Central memory CD8-positive, alpha-beta T cell (primary cell): ENCODE measurements around the gene IL1R1.

Source experiments
- ATAC-seq: fragments of 150-1000 bp; cut with Tn5 transposase; replicated peaks from 2 replicates; pipeline ENCODE4 v1.10.0; 2022; ENCODE audit warnings: mild to moderate bottlenecking, moderate FRiP score, moderate number of reproducible peaks; ENCODE audit not compliant: poor library complexity, severe bottlenecking; ENCODE audit errors: extremely low read depth
- DNase-seq, 2 donors: peaks; one replicate each; pipeline ENCODE4 v3.0.0; 2021; ENCODE audit warnings: low spot score in 2 of 2
- H3K27ac Mint-ChIP-seq: one replicate; pipeline ENCODE4 v1.8.0; 2022; ENCODE audit warnings: low read depth, mild to moderate bottlenecking, moderate library complexity, mixed read lengths
- H3K27me3 Mint-ChIP-seq: one replicate; pipeline ENCODE4 v1.8.0; 2022; ENCODE audit warnings: mixed read lengths
- H3K36me3 Mint-ChIP-seq: one replicate; pipeline ENCODE4 v1.8.0; 2022; ENCODE audit warnings: mild to moderate bottlenecking, moderate library complexity, mixed read lengths; ENCODE audit not compliant: insufficient read depth
- H3K4me1 Mint-ChIP-seq: one replicate; pipeline ENCODE4 v1.8.0; 2022; ENCODE audit warnings: mixed read lengths
- H3K4me3 Mint-ChIP-seq: one replicate; pipeline ENCODE4 v1.8.0; 2022; ENCODE audit warnings: mild to moderate bottlenecking, moderate library complexity, mixed read lengths
- H3K9me3 Mint-ChIP-seq: one replicate; pipeline ENCODE4 v1.8.0; 2022; ENCODE audit warnings: mixed read lengths

The IL1R1 gene

DNA sequence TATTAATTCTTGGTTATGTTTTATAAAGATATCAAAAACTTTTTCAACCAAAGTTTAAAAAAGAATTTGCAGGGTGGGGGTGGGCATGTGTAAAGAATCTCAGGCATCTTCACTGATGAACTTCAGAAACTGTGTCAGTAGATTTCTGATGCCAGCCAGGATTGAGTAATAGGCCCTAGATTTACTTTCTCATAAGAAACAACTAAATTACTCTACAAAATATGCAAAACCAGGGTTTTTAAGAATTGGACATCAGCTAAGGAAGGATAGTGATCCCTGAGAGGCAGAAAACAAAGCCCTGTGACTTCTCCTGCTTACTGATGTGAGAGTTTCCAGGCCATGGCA is 11.9 kb upstream of the IL1R1 start:
- no peak overlapping the region for H3K27ac Mint-ChIP-seq
- H3K4me1 Mint-ChIP-seq: no peaks in the 10 kb centered on the region

DNA sequence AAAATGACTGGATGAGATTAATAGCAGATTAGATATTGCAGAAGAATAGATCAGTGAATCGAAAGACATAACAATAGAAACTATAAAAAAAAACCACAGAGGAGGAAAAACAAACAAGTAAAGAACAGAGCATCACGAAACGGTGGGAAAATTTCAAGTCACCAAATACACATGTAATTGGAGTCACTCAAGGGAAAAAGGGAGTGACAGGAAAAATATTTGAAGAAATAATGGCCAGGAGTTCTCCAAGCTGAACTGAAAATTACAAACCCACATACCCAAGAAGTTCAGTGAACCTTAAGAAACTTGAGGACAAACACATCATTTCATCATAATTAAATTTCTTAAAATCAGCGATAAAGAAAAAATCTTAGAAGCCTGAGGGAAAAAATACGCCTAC is 11.0 kb upstream of the IL1R1 start:
- Mint-ChIP-seq H3K27ac (no peak overlapping the region), H3K27me3 (peaks cover 35% of the 10 kb centered on the region), H3K4me3 (no peak overlapping the region), H3K4me1 (no peaks in the 10 kb centered on the region), H3K36me3 (peaks cover under 1% of the 10 kb centered on the region), H3K9me3 (peaks cover 6% of the 10 kb centered on the region)
- no peak for DNase-seq
- no peak for ATAC-seq

More for the DNA sequence above, 11.9 kb upstream of the IL1R1 start:
- Mint-ChIP-seq H3K9me3 (peaks cover 6% of the 10 kb centered on the region), H3K4me3 (no peak overlapping the region), H3K36me3 (peaks cover 1% of the 10 kb centered on the region), H3K27me3 (peaks cover 35% of the 10 kb centered on the region)
- ATAC-seq (no peak), DNase-seq (no peak)

DNA sequence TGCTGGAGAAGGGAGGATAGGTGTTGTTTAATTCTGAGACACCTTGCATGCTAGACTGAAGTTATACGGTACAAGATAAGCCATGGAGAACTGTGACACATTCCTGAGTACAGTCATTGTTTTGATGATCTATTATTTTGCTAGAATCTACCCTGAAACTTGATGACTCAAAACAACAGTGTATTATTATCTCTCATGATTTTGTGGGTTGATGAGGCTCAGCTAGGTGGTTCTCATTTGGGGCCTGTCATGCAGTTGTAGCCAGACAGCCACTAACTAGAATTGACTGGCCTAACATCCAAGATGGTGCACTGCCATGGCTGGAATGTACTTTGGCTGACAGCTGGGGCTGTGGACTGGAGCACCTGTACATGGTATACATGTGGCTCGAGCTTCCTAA is 5.4 kb upstream of the IL1R1 start:
- DNase-seq (no peak), ATAC-seq (no peak)
- Mint-ChIP-seq H3K4me3 (no peak overlapping the region), H3K4me1 (peaks cover 21% of the 10 kb centered on the region), H3K27ac (no peak overlapping the region), H3K27me3 (peaks cover 29% of the 10 kb centered on the region), H3K36me3 (no peaks in the 10 kb centered on the region), H3K9me3 (no peaks in the 10 kb centered on the region)

DNA sequence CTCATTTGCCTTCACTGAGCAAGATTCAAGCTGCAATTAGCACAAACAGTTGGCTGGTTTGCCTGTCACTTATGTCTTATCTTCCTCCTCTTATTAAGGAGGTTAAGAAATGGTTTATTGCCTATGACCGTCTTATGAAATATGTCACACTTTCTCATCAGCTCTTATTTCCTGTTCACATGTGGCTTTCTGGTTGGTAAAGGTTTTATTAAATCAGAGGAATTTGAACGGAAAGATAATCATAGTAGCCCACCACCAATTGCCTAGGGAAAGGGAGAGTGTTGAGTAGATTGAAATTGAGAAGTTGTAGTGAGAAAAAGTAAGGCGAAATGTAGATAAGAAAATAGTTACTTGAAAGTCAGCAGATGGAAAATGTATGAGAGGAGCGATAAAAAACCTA is 4.2 kb upstream of the IL1R1 start:
- peaks cover 21% of the 10 kb centered on the region for H3K4me1 Mint-ChIP-seq
- H3K27me3 Mint-ChIP-seq: peaks cover 33% of the 10 kb centered on the region
- ATAC-seq: no peak
- no peak overlapping the region for H3K27ac Mint-ChIP-seq
- H3K4me3 Mint-ChIP-seq: no peak overlapping the region
- H3K9me3 Mint-ChIP-seq: no peaks in the 10 kb centered on the region
- no peaks in the 10 kb centered on the region for H3K36me3 Mint-ChIP-seq
- DNase-seq: no peak

DNA sequence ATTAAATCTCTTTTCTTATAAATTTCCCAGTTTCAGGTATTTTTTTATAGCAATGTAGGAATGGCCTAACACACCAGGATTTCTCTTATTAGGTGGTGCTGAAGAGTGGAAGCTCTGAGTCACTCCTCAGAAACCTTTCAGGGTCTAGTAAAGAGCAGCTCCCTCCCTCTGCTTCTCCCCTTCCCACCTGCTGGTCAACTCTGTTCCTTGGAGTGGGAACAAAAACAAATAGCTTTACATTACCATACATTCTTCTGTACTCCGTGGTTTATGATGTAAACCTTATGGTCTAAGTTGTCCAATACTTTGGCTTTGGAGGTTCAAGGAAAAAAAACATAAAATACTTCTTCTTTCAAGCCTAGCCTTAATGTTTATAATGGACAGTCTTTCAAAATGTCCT is 2.7 kb upstream of the IL1R1 start:
- H3K27me3 Mint-ChIP-seq: peaks cover 48% of the 10 kb centered on the region
- no peak overlapping the region for H3K4me3 Mint-ChIP-seq
- DNase-seq (no peak), ATAC-seq (no peak)
- H3K4me1 Mint-ChIP-seq: peaks cover 21% of the 10 kb centered on the region
- peaks cover 3% of the 10 kb centered on the region for H3K9me3 Mint-ChIP-seq
- H3K27ac Mint-ChIP-seq: no peak overlapping the region
- no peaks in the 10 kb centered on the region for H3K36me3 Mint-ChIP-seq

DNA sequence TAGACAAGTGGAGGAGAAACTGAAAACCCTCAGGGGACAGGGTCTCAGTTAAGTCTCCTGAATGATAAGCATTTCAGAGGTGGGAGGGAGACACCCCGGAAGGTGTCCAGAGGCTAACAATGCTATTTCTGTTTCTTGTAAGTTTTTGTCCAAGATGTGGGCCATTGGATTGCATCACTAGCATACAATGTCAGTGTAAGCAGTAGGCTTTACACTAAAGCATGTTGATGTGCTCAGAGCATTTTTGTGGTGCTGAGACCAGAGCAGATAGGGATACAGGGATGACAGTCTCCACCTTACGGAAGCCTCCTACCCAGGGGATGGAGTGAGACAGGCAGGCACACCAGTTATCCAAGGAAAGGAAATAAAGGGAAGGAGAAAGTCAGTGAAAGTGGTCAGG is 2.2 kb upstream of the IL1R1 start:
- H3K36me3 Mint-ChIP-seq: no peaks in the 10 kb centered on the region
- ATAC-seq: no peak
- H3K9me3 Mint-ChIP-seq: peaks cover 8% of the 10 kb centered on the region
- peaks cover 54% of the 10 kb centered on the region for H3K27me3 Mint-ChIP-seq
- no peak overlapping the region for H3K27ac Mint-ChIP-seq
- H3K4me3 Mint-ChIP-seq: no peak overlapping the region
- DNase-seq: no peak
- peaks cover 21% of the 10 kb centered on the region for H3K4me1 Mint-ChIP-seq

DNA sequence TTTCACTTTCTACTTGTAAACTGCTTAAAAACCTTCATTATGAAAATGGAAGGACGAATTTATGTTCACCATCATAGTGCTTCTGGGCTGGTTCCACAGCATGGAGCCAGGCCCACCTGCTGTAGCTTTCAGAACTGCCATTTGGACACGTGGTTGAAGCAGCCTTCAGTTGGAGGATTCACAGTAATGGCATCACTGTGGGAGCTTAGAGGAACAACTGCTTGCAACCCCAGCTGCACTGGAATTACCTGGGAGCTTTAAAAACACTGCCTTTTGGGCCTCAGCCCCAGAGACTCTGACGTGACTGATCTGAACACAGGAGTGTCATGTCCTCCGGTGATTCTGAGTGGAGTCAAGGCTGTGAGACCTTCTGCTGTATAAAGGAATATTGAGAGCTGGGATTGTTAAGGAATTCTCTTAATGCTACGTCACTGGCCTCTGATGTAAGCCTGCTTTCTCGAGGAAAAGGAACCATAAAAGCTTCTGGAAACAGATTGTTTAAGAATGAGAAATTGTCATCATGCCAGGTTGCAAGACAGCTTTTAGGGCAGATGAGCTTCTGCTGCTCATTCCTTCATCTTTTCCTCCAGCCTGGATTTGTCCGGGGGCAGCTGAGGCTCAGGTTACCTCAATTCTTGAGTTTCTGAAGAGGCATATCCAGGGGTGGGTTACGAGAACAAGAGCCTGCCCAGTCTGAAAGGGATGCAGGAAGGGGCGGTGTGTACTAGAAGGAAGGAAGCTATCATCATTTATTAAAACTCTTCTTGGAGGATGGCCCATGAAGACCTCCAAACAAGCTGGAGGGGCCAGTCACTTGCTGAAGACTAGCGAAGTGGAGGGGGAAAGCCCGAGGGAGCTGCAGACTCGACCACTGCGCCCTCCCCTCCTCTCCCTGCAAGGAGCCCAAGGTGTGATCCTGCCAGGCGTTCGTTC is 1.3 kb upstream of the IL1R1 start:
- Mint-ChIP-seq H3K27me3 (peaks cover 59% of the 10 kb centered on the region), H3K9me3 (peaks cover 15% of the 10 kb centered on the region), H3K4me3 (no peak overlapping the region), H3K36me3 (no peaks in the 10 kb centered on the region), H3K27ac (no peak overlapping the region), H3K4me1 (peaks cover 21% of the 10 kb centered on the region)
- no peak for ATAC-seq
- DNase-seq: no peak

DNA sequence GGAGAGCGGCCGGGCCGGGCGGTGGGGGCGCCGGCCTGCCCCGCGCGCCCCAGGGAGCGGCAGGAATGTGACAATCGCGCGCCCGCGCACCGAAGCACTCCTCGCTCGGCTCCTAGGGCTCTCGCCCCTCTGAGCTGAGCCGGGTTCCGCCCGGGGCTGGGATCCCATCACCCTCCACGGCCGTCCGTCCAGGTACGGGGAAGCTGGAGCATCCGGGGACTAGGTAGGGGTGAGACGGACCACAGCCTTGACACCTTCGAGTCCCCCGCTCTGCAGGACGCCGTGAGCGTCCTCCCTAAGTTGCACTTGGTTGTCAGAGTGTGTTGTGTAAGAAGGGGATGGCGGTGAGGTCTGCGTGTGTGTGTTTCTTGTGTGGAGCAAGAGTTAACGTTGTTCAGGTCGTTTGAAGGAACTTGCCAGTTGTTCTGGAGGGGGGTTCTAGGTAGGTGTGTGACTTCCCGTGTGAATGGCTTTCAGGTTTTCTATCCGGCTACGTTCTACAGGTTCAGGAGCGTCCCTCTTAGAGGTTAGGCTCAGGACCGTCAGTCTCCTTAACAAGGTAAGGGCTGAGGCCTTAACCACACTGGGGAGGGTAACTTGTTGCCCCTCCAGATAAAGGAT is 393 bp downstream of the IL1R1 start:
- Mint-ChIP-seq H3K4me3 (no peak overlapping the region), H3K27me3 (peaks cover 72% of the 10 kb centered on the region), H3K4me1 (peaks cover 10% of the 10 kb centered on the region), H3K36me3 (no peaks in the 10 kb centered on the region), H3K27ac (no peak overlapping the region), H3K9me3 (peaks cover 28% of the 10 kb centered on the region)
- no peak for DNase-seq
- no peak for ATAC-seq

DNA sequence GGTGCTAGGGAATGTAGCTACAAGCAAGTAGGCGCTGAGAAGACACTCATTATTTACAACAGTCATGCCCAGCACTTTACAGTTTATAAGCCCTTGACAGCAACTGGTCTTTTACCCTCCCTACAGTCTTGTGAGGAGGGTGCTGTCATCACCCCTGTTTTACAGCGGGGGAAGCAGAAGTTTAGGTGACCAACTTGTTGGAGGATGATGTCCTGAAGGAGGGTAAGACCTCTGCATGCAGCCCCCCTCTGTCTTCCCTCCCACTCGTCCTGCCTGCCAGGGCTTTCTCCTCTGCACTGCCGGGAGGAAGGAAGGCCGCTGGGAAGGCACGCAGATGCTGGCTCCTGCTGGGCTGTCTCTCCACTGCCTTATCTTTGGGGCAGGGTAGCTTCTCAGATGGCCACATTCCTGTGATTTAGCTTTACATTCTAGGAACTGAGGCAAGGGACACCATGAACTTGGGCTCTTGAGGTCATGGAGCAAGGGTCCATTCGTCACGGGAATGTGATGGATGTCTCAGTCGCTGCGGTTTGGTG is 972 bp downstream of the IL1R1 start:
- peaks cover 33% of the 10 kb centered on the region for H3K9me3 Mint-ChIP-seq
- peaks cover 78% of the 10 kb centered on the region for H3K27me3 Mint-ChIP-seq

DNA sequence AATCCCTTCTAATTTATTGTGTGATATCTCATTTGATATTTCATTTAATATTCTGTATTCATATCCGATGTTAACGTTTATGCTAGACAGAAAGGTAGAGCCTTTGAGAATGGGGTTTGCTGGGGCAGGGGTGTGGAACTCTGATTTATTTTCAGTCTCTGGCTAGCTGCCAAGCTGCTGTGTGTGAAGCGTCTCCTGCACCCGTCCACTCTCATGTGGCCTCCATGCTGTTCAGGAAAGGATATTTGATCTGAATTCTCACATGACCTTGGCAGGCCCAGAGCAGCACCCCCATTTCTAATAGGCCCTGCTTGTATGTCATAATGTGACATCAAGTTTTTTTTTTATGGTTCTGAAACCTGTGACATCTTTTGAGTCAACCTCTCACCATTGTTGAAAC is 1.6 kb downstream of the IL1R1 start:
- H3K36me3 Mint-ChIP-seq: no peaks in the 10 kb centered on the region
- no peak overlapping the region for H3K4me3 Mint-ChIP-seq
- H3K27ac Mint-ChIP-seq: no peak overlapping the region
- no peak for DNase-seq
- peaks cover 6% of the 10 kb centered on the region for H3K4me1 Mint-ChIP-seq
- peaks cover 81% of the 10 kb centered on the region for H3K27me3 Mint-ChIP-seq
- no peak for ATAC-seq
- H3K9me3 Mint-ChIP-seq: peaks cover 39% of the 10 kb centered on the region

More for the DNA sequence above, 972 bp downstream of the IL1R1 start:
- no peak for DNase-seq
- ATAC-seq: no peak
- Mint-ChIP-seq H3K4me1 (peaks cover 8% of the 10 kb centered on the region), H3K27ac (no peak overlapping the region), H3K4me3 (no peak overlapping the region), H3K36me3 (no peaks in the 10 kb centered on the region)

DNA sequence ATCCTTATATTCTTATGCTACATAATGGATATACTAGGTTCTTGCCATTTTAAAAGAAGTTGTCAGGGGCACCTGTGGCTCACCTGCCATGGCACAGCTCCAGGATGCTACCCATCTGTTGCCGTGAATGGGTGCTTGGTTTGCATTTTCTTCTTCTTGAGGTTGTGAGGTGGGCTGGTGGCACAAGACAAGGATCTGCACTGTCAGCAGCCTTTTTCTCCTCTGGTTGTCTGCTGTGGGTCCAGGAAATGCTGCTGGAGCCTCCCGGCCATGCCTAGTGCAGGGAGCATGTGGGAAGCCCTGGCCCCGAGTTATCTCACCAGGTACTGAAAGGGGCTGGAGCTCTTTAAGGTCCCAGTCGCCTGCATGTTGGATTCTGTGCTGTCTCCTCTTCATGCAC is 2.6 kb downstream of the IL1R1 start:
- Mint-ChIP-seq H3K27me3 (peaks cover 79% of the 10 kb centered on the region), H3K4me3 (no peak overlapping the region), H3K4me1 (peaks cover 6% of the 10 kb centered on the region), H3K9me3 (peaks cover 39% of the 10 kb centered on the region), H3K36me3 (no peaks in the 10 kb centered on the region), H3K27ac (no peak overlapping the region)
- ATAC-seq (no peak), DNase-seq (no peak)

DNA sequence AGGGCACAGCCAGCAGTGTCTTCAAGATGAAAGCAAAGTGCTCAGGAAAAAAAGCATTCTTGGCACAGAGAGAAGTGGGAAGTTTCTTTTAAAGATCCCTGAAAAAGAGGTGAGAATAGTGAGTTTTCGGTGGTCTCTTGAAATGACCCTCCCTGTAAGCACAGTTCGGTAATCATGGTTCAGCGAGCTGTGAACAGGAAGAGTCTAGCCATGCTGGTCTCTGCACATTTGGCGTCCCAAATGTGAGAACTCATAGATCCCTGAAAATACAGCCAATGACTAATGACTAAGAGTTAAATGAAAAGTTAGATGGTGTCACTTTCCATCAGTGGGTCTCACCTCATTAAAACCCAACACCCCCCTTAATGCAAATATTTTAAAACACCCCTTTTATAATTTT is 3.4 kb downstream of the IL1R1 start:
- no peak overlapping the region for H3K27ac Mint-ChIP-seq
- H3K4me3 Mint-ChIP-seq: no peak overlapping the region
- H3K27me3 Mint-ChIP-seq: peaks cover 71% of the 10 kb centered on the region
- H3K9me3 Mint-ChIP-seq: peaks cover 39% of the 10 kb centered on the region
- peaks cover 6% of the 10 kb centered on the region for H3K4me1 Mint-ChIP-seq
- DNase-seq (no peak), ATAC-seq (no peak)
- H3K36me3 Mint-ChIP-seq: no peaks in the 10 kb centered on the region

DNA sequence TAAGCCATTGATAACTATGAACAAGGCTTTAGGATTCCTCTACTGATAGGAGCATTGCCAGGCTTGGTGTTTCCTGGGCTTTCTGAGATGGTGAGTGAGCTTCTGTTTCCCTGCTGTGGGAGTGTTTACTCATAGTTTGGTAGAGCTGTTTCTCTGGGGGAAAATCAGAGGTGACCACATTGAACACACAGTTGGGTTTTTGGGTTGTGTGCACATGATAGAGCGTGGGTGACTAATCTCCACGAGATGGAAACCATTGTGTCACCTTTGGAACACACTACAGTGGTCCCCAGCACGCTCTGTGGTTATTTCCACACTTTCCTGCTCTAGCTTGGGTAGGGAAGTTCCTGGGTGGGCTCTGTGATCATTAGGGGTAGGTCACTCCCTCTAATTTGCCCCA is 5.4 kb downstream of the IL1R1 start:
- ATAC-seq (no peak), DNase-seq (no peak)
- no peak overlapping the region for H3K27ac Mint-ChIP-seq
- H3K36me3 Mint-ChIP-seq: peaks cover 2% of the 10 kb centered on the region
- peaks cover 39% of the 10 kb centered on the region for H3K9me3 Mint-ChIP-seq
- H3K4me3 Mint-ChIP-seq: no peak overlapping the region
- H3K4me1 Mint-ChIP-seq: peaks cover 6% of the 10 kb centered on the region
- peaks cover 52% of the 10 kb centered on the region for H3K27me3 Mint-ChIP-seq
